Activated CD8-positive, alpha-beta memory T cell treated with anti-CD3 and anti-CD28 coated beads for 48 hours (primary cell): ENCODE results near the gene SLC43A2.
"Not testable (repeated sequence)": the region's sequence is repeated elsewhere in the genome, so short reads cannot be mapped to it uniquely, and the experiment has no call there.

Source experiments
- DNase-seq, 3 experiments: peaks; one replicate each; pipeline ENCODE4 v3.0.0-alpha.2; 2020; ENCODE audit warnings: low read depth in 2 of 3, low spot score in 2 of 3

SLC43A2 gene

DNA sequence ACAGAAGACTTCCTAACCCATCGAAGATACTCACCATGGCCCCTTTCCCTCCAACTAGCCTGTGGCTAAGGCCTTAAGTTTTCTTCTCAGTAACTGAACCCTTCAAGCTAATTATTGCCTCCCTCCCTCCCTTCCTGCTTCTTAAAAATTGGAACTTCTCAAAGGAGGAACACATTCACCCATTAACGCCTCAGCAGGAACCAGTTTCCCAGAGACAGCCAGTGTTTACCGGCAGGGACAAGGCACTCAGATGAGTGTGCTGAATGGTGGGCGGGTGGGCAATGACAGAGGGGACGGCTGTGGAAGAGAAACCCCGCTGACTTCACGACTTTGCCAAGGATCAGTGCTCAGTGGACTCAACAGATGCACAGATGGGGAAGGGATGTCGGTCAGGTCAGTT is 86.3 kb downstream of the SLC43A2 start:
- no peak for DNase-seq

- DNase-seq: no peak
Measured at GRCh38 chr17:1541367-1541904, 87.2 kb downstream of the SLC43A2 start.

DNA sequence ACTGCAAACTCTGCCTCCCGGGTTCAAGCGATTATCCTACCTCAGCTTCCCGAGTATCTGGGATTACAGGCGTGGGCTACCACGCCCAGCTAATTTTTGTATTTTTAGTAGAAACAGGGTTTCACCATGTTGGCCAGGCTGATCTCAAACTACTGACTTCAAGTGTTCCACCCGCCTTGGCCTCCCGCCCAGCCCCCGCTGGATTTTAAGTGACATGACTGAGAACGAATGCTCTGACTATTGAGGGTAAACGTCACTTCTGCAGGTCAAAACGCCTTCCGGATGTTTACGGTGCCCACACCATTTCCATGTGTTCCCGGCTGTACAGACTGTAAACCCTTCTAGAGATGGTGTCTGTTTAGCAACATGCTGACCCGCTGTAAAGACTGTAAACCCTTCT is 88.8 kb downstream of the SLC43A2 start:
- no peak for DNase-seq

DNA sequence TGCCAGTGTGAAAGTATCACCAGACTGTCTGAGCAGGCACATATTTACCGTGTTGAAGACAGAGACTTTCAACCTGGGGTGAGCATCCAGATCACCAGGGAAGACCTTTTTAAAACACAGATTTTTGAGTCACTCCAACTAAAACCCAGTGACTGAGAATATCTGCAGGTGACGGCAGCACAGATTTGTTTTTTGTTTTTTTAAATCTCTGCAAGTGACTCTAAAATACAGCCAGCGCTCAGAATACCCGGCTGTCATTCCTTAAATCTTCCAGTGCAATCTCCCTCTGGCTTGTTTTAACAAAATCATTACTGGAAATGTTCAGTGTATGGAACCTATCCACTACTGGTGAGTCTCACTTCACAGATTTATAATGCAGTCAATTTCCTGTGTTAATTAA is 92.9 kb downstream of the SLC43A2 start:
- no peak for DNase-seq

DNA sequence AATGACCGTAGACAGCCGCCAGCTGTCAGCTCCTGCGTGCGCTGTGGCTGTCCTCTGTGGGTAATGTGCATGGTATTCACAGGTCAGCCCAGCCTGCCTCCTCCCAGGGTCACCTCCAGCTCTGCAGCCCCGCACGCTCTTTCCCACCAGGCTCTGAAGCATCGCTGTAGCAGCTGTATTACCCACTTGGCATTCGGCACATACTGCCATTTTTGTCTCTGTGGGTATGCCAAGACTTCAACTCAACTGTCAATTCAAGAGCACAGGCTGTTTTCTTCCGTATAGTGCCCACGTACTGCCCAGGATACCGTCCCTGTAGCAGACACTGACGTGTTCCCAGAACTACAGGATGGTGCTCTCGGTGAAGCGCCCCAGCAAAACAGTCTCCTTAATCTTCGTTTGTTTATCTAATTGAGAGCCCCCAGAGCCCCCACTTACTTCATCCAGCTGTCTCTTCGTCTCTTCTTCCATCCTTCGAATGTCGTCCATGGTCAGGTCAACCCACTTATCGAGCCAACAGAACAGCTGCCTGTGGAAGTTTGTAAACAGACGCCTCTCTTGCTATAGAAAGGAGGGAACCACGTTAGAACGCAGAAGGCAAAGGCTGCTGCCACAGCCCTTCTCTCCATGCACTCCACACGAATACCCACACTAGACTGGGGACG is 94.8 kb downstream of the SLC43A2 start:
- no peak for DNase-seq

DNA sequence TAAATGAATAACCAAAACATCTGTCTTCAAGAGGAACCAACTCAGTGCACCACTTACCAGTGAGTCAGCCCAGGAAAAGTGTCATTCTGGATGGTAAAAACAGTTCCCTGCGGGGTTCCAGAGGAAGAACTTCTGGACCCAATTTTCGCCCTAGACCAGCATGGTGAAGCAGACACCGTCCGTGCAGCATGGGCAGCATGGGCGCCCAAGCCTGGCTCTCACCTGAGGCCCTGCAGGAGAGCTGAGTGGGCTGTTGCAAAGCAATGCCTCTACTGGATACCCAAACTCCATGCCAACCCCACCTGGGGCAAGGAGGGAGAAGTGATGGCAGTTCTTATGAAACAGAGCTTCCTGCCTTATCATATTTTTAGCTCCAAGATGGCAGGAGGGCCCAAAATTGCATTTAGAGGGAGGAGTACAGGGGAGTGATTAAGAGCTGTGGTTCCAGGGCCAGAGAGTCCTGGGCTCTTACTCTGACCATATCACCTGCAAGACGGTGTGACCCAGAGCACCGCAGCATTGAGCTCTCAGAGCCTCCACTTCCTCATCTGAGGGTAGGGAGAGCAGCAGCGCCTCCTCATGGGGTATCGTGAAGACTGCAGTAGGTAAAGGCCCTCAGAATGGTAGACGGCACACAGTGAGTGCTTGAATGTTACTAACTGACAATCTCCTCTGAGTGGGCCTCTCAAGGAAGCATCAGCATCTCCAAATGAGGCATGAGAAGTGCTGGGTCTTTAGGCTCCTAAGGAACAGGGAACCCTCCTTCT is 95.6 kb downstream of the SLC43A2 start:
- DNase-seq: no peak

- no peak for DNase-seq
Measured at GRCh38 chr17:1529863-1530262, 98.8 kb downstream of the SLC43A2 start.

- not testable (repeated sequence) for DNase-seq
Measured at GRCh38 chr17:1526876-1527275, 101.8 kb downstream of the SLC43A2 start.

DNA sequence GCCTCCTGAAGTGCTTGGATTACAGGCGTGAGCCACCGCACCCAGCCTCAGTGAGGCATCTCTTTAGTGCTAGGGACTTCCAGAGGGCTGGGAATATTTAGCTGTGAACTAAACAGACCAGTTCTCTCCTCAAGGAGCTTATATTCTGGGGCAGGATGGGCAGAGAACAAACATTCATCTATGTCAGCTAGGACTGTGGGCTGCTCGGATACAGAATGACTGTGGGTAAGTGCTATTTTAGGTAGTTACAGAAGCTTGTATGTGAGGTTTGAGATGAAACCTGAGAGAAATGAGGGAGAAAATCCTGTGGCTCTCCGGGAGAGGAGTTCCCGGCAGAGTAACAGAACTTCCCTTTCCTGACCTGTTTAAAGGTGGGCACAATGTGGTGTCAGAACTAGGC is 106.0 kb downstream of the SLC43A2 start:
- no peak for DNase-seq

DNA sequence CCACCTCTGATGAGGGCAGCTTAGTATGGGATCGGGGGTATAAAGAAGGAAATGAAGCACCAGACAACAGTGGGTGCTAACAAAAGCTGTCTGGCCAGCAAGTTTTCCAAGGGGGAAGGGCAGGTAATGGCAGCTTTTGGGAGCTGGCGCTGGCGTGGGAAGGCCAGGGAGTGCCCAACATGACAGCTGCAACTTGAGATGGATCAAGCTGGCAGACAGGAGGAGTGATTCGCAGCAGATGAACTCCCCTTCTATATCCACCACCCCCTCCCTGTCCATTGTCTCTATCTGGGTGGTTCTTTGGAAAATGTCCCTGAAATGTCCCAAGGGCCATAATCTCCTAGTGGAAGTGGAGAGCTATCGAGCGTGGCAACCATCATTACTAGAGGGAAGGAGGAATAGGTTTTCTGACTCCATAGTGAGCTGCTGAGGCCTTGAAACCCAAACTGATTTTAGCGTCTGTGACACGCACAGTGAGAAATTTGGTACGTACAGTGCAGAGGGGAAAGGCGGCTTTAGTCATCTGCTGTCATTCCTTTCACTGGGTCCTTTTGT is 107.5 kb downstream of the SLC43A2 start:
- DNase-seq: no peak

GRCh38 chr17:1519678-1520077 is 109.0 kb downstream of the SLC43A2 start:
- DNase-seq: no peak
